ENCODE results near the gene SYT14.
"Not testable (repeated sequence)": the region's sequence is repeated elsewhere in the genome, so short reads cannot be mapped to it uniquely, and the experiment has no call there.

- TF ChIP-seq, protein P1, sequence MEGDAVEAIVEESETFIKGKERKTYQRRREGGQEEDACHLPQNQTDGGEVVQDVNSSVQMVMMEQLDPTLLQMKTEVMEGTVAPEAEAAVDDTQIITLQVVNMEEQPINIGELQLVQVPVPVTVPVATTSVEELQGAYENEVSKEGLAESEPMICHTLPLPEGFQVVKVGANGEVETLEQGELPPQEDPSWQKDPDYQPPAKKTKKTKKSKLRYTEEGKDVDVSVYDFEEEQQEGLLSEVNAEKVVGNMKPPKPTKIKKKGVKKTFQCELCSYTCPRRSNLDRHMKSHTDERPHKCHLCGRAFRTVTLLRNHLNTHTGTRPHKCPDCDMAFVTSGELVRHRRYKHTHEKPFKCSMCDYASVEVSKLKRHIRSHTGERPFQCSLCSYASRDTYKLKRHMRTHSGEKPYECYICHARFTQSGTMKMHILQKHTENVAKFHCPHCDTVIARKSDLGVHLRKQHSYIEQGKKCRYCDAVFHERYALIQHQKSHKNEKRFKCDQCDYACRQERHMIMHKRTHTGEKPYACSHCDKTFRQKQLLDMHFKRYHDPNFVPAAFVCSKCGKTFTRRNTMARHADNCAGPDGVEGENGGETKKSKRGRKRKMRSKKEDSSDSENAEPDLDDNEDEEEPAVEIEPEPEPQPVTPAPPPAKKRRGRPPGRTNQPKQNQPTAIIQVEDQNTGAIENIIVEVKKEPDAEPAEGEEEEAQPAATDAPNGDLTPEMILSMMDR (IDR thresholded peaks at IDR 0.05; ENCODE audit: low read depth, low read length): not testable (repeated sequence)
- TF ChIP-seq EZH2phosphoT487 (IDR thresholded peaks at IDR 0.05; ENCODE audit: low read depth): not testable (repeated sequence)
Observed at GRCh38 chr1:210112906-210113305, 174.9 kb downstream of the SYT14 start.
